GM23338 (cell line): ENCODE data around the gene TGIF2. TPM values are rescaled to one million over a fixed set of nuclear protein-coding genes. Genes with fewer than 3 reads are reported as not detected.

Experiments
- ATAC-seq: fragments of 200-7000 bp; cut with Tn5 transposase; 3 replicates; pipeline ENCODE4 v1.9.1; 2020
- DNase-seq: peaks from one replicate; pipeline ENCODE4 v3.0.0-alpha.2; 2015; ENCODE audit warnings: low spot score
- H2AFZ ChIP-seq: fragments of 200-600 bp; sonication (generic); 2 replicates; pipeline ENCODE4 v1.8.0; 2016; ENCODE audit warnings: antibody characterized with exemption, mild to moderate bottlenecking, moderate library complexity
- H3F3A ChIP-seq: fragments of 200-600 bp; sonication (generic); replicated peaks from 2 replicates; pipeline ENCODE4 v1.8.0; 2017; ENCODE audit warnings: antibody characterized with exemption, mixed run types, low read depth
- H3K27ac ChIP-seq: fragments of 200-600 bp; sonication (generic); 2 replicates; pipeline ENCODE4 v1.6.1; 2016; ENCODE audit warnings: low read depth
- H3K27me3 ChIP-seq: fragments of 200-600 bp; sonication (generic); 2 replicates; pipeline ENCODE4 v1.8.0; 2016; ENCODE audit warnings: mild to moderate bottlenecking, mixed run types, moderate library complexity; ENCODE audit not compliant: insufficient read depth
- H3K36me3 ChIP-seq: fragments of 200-600 bp; sonication (generic); 2 replicates; pipeline ENCODE4 v1.8.0; 2016; ENCODE audit warnings: mild to moderate bottlenecking; ENCODE audit not compliant: insufficient read depth
- H3K4me1 ChIP-seq: fragments of 200-600 bp; sonication (generic); 2 replicates; pipeline ENCODE4 v1.8.0; 2016; ENCODE audit warnings: mild to moderate bottlenecking, moderate library complexity; ENCODE audit not compliant: insufficient read depth
- H3K4me2 ChIP-seq: fragments of 200-600 bp; sonication (generic); 2 replicates; pipeline ENCODE4 v1.7.1; 2017; ENCODE audit warnings: mixed run types
- H3K4me3 ChIP-seq: fragments of 200-600 bp; sonication (generic); 2 replicates; pipeline ENCODE4 v1.6.1; 2016; ENCODE audit warnings: mixed run types
- H3K79me2 ChIP-seq: fragments of 200-600 bp; sonication (generic); replicated peaks from 2 replicates; pipeline ENCODE4 v1.8.0; 2017; ENCODE audit warnings: mild to moderate bottlenecking; ENCODE audit not compliant: insufficient read depth
- H3K9me2 ChIP-seq: fragments of 200-600 bp; sonication (generic); 2 replicates; pipeline ENCODE4 v1.8.0; 2017; ENCODE audit not compliant: insufficient read depth
- H4K20me1 ChIP-seq: fragments of 200-600 bp; sonication (generic); replicated peaks from 2 replicates; pipeline ENCODE4 v1.8.0; 2017; ENCODE audit warnings: mild to moderate bottlenecking; ENCODE audit not compliant: insufficient read depth
- H3K27ac Mint-ChIP-seq: 2 replicates; pipeline ENCODE4 v1.8.0; 2020; ENCODE audit warnings: inconsistent platforms, mild to moderate bottlenecking, moderate library complexity, mixed read lengths
- H3K27me3 Mint-ChIP-seq: 3 replicates; pipeline ENCODE4 v1.8.0; 2022; ENCODE audit warnings: low read depth, mild to moderate bottlenecking, moderate library complexity, mixed read lengths, inconsistent platforms; ENCODE audit not compliant: insufficient read depth, poor library complexity
- H3K36me3 Mint-ChIP-seq: 3 replicates; pipeline ENCODE4 v1.8.0; 2021; ENCODE audit warnings: low read depth, mild to moderate bottlenecking, inconsistent platforms, moderate library complexity, mixed read lengths
- H3K4me1 Mint-ChIP-seq: 3 replicates; pipeline ENCODE4 v1.8.0; 2020; ENCODE audit warnings: mild to moderate bottlenecking, inconsistent platforms, mixed read lengths
- H3K4me3 Mint-ChIP-seq: 3 replicates; pipeline ENCODE4 v1.8.0; 2021; ENCODE audit warnings: moderate library complexity, mild to moderate bottlenecking, inconsistent platforms, mixed read lengths
- H3K9me3 Mint-ChIP-seq: 3 replicates; pipeline ENCODE4 v1.8.0; 2020; ENCODE audit warnings: moderate library complexity, mild to moderate bottlenecking, inconsistent platforms, mixed read lengths
- CREB1 ChIP-seq: fragments of 250-450 bp; sonication (Bioruptor Pico); IDR thresholded peaks from 2 replicates; pipeline ENCODE4 v1.5.0; 2020; ENCODE audit warnings: low read depth, mild to moderate bottlenecking, moderate library complexity
- CTCF ChIP-seq, 2 experiments: fragments of 200-600 bp in 1 of 2; sonication (generic) in 1 of 2; conservative IDR thresholded peaks; 2 replicates each; pipeline versions ENCODE4 v1.5.1 to v1.6.1; 2016 to 2017; ENCODE audit warnings: antibody characterized with exemption in 2 of 2, low read depth in 2 of 2, mild to moderate bottlenecking in 2 of 2, moderate library complexity in 1 of 2
- EZH2 ChIP-seq: fragments of 200-600 bp; sonication (generic); IDR thresholded peaks from one replicate; pipeline ENCODE4 v1.8.0; 2017; ENCODE audit warnings: antibody characterized with exemption, mild to moderate bottlenecking, low read depth; ENCODE audit not compliant: unreplicated experiment
- EZH2phosphoT487 ChIP-seq: fragments of 200-600 bp; sonication (generic); IDR thresholded peaks from one replicate; pipeline ENCODE4 v1.8.1; 2018; ENCODE audit warnings: antibody characterized with exemption; ENCODE audit not compliant: unreplicated experiment
- JUNB ChIP-seq: IDR thresholded peaks from one replicate; pipeline ENCODE4 v1.6.1; 2016; ENCODE audit warnings: antibody characterized with exemption; ENCODE audit not compliant: unreplicated experiment
- NANOG ChIP-seq: IDR thresholded peaks from 2 replicates; pipeline ENCODE4 v1.6.1; 2016; ENCODE audit warnings: antibody characterized with exemption, borderline replicate concordance
- POLR2AphosphoS5 ChIP-seq: IDR thresholded peaks from 2 replicates; pipeline ENCODE4 v1.6.1; 2016; ENCODE audit warnings: antibody characterized with exemption, low read depth
- REST ChIP-seq: IDR thresholded peaks from one replicate; pipeline ENCODE4 v1.6.1; 2018; ENCODE audit warnings: antibody characterized with exemption; ENCODE audit not compliant: unreplicated experiment
- STAT1 ChIP-seq: IDR thresholded peaks from one replicate; pipeline ENCODE4 v1.6.1; 2016; ENCODE audit warnings: antibody characterized with exemption; ENCODE audit not compliant: unreplicated experiment
- ZNF114 ChIP-seq: fragments of 250-450 bp; sonication (Bioruptor Pico); IDR thresholded peaks from 2 replicates; pipeline ENCODE4 v1.5.0; 2020; ENCODE audit warnings: mild to moderate bottlenecking, moderate library complexity
- ZNF331 ChIP-seq: fragments of 250-450 bp; sonication (Bioruptor Pico); IDR thresholded peaks from 2 replicates; pipeline ENCODE4 v1.5.0; 2020; ENCODE audit warnings: low read depth, mild to moderate bottlenecking, moderate library complexity
- ZNF462 ChIP-seq: fragments of 250-450 bp; sonication (Bioruptor Pico); IDR thresholded peaks from 2 replicates; pipeline ENCODE4 v1.5.0; 2020; ENCODE audit warnings: mild to moderate bottlenecking, moderate library complexity
- polyA plus RNA-seq: library from polyadenylated mRNA; unstranded; fragments of >200 nt; fragmentation: Nextera tagmentation; extraction: Ambion mirVana; gene quantifications from 2 replicates; pipeline ENCODE4 v1.2.1, GENCODE V29; 2016
- total RNA-seq: library from RNA; depleted of rRNA; stranded (reverse); fragments of >200 nt; shearing (Covaris generic); gene quantifications from 2 replicates; pipeline ENCODE4 v1.2.3, GENCODE V29; 2014
- TF ChIP-seq, protein P1 (sequence below): IDR thresholded peaks from 2 replicates; pipeline ENCODE4 v1.6.1; 2016; ENCODE audit warnings: antibody characterized with exemption

Gene TGIF2
- total and polyA plus RNA-seq, 2 experiments from 2014 or later = 47.6 to 63.2 TPM

DNA sequence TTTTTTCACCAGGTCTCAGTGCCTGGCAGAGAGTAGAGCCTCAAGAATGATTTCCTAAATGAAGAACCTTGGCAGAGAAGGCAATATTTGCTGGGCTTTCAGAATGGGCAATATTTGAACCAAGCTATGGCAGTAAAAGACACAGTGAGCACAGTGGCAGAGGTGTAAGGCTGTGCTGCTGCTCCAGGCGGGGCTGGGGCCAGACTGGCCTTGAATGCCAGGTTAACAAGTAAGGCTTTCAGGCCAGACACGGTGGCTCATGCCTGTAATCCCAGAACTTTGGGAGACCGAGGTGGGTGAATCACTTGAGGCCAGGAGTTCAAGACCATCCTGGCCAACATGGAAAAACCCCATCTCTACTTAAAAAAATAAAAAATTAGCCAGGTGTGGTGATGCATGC lies 40.6 kb upstream of the TGIF2 start:
- Histone ChIP-seq H2AFZ (no peak overlapping the region), H3K4me2 (no peak overlapping the region), H3K4me1 (no peaks in the 10 kb centered on the region), H3K9me2 (no peaks in the 10 kb centered on the region), H3K79me2 (no peaks in the 10 kb centered on the region), H3K4me3 (no peak overlapping the region), H3K36me3 (no peaks in the 10 kb centered on the region), H3F3A (no peaks in the 10 kb centered on the region), H4K20me1 (no peaks in the 10 kb centered on the region; the same call in 1 of the 2 replicates), H3K27me3 (no peaks in the 10 kb centered on the region), H3K27ac (no peak overlapping the region)
- Mint-ChIP-seq H3K9me3 (no peaks in the 10 kb centered on the region), H3K36me3 (no peaks in the 10 kb centered on the region), H3K4me1 (no peaks in the 10 kb centered on the region), H3K27me3 (no peaks in the 10 kb centered on the region), H3K27ac (no peak overlapping the region), H3K4me3 (no peak overlapping the region)
- no peak for DNase-seq
- ATAC-seq = no peak
- no peak for TF ChIP-seq EZH2
- TF ChIP-seq JUNB = no peak
- no peak for TF ChIP-seq REST
- no peak for TF ChIP-seq EZH2phosphoT487
- TF ChIP-seq ZNF114 (CRISPR knock-in tag) = no peak
- TF ChIP-seq NANOG = no peak
- no peak for TF ChIP-seq STAT1
- no peak for TF ChIP-seq POLR2AphosphoS5
- TF ChIP-seq, protein P1, sequence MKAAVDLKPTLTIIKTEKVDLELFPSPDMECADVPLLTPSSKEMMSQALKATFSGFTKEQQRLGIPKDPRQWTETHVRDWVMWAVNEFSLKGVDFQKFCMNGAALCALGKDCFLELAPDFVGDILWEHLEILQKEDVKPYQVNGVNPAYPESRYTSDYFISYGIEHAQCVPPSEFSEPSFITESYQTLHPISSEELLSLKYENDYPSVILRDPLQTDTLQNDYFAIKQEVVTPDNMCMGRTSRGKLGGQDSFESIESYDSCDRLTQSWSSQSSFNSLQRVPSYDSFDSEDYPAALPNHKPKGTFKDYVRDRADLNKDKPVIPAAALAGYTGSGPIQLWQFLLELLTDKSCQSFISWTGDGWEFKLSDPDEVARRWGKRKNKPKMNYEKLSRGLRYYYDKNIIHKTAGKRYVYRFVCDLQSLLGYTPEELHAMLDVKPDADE = no peak
- no peak for TF ChIP-seq ZNF331 (CRISPR knock-in tag)
- no peak for TF ChIP-seq ZNF462
- no peak for TF ChIP-seq CREB1
- TF ChIP-seq CTCF (conservative IDR thresholded peaks at IDR 0.05; ENCODE audit: low read depth in 2 of 2) = no peak
